Immature natural killer cell (primary cell): ENCODE results near the gene ZIC3. TPM values are rescaled to one million over a fixed set of nuclear protein-coding genes. Genes with fewer than 3 reads are reported as not detected.

Experiments
- DNase-seq, 3 donors: peaks; one replicate each; pipeline ENCODE4 v3.0.0; 2022; ENCODE audit warnings: mixed read lengths in 1 of 3
- H3K27ac Mint-ChIP-seq, 6 donors: one replicate each; pipeline ENCODE4 v1.8.0; 2020; ENCODE audit warnings: mixed read lengths in 6 of 6, mild to moderate bottlenecking in 5 of 6, inconsistent platforms in 4 of 6, moderate library complexity in 3 of 6
- H3K27me3 Mint-ChIP-seq, 3 donors: one replicate each; pipeline ENCODE4 v1.8.0; 2020 to 2021; ENCODE audit warnings: low read depth in 3 of 3, mild to moderate bottlenecking in 3 of 3, mixed read lengths in 3 of 3, moderate library complexity in 3 of 3, inconsistent platforms in 1 of 3
- H3K36me3 Mint-ChIP-seq, 3 donors: one replicate each; pipeline ENCODE4 v1.8.0; 2020; ENCODE audit warnings: mixed read lengths in 3 of 3, inconsistent platforms in 2 of 3, mild to moderate bottlenecking in 2 of 3
- H3K4me1 Mint-ChIP-seq, 2 donors: one replicate each; pipeline ENCODE4 v1.8.0; 2020; ENCODE audit warnings: inconsistent platforms in 2 of 2, mild to moderate bottlenecking in 2 of 2, mixed read lengths in 2 of 2, moderate library complexity in 1 of 2
- H3K4me3 Mint-ChIP-seq, 5 donors: one replicate each; pipeline ENCODE4 v1.8.0; 2020; ENCODE audit warnings: mild to moderate bottlenecking in 5 of 5, mixed read lengths in 5 of 5, inconsistent platforms in 3 of 5, moderate library complexity in 3 of 5
- H3K9me3 Mint-ChIP-seq, 6 donors: one replicate each; pipeline ENCODE4 v1.8.0; 2020; ENCODE audit warnings: mild to moderate bottlenecking in 6 of 6, mixed read lengths in 6 of 6, inconsistent platforms in 4 of 6, moderate library complexity in 3 of 6
- polyA plus RNA-seq, 3 donors: library from polyadenylated mRNA; unstranded; fragments of 300-500 nt; fragmentation: Illumina TruSeq; gene quantifications; one replicate each; pipeline ENCODE4 v1.2.3, GENCODE V29; 2021

Gene ZIC3
- polyA plus RNA-seq, 3 donors from 2014 or later = not detected

DNA sequence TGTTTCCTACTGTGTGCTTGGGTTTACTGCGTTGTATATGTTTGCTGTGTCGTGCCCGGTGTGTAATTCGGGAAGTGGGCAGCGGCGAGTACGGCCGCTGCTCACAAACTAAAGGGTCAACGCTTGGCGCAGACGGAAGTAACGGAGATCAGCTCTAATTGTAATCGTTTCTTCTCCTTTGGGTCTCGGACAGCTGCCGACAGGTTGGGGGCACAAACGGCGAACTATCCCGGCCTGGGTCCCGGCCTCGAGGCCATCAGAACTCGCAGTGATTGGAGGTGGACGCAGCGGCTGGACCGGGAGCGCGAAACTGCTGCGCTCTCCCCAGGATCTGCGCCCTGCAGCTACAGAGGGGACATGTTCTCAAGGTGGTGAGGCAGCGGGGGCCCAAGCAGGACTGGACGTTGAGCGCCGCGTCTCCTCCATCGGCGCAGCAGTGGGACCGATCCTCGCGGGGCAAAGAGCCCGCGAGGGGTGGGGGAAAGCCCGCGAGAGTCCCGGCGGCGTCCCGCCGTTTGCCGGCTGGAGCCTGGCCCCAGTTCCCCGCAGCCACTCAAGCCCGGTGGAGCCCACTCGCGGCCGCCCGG lies 516 bp upstream of the ZIC3 start:
- peaks cover 0 to 13% (median 2%) of the 10 kb centered on the region in 6 donors for H3K9me3 Mint-ChIP-seq
- H3K27me3 Mint-ChIP-seq = peaks cover 11 to 31% (median 18%) of the 10 kb centered on the region in 3 donors
- no peak for DNase-seq
- H3K36me3 Mint-ChIP-seq = peaks cover 0 to 5% (median 0%) of the 10 kb centered on the region in 3 donors
- peaks cover 6 to 12% of the 10 kb centered on the region in 2 donors for H3K4me1 Mint-ChIP-seq
- no peak overlapping the region for H3K27ac Mint-ChIP-seq
- peak overlapping the region; percentile 10 to 81 (median 41) for H3K4me3 Mint-ChIP-seq

DNA sequence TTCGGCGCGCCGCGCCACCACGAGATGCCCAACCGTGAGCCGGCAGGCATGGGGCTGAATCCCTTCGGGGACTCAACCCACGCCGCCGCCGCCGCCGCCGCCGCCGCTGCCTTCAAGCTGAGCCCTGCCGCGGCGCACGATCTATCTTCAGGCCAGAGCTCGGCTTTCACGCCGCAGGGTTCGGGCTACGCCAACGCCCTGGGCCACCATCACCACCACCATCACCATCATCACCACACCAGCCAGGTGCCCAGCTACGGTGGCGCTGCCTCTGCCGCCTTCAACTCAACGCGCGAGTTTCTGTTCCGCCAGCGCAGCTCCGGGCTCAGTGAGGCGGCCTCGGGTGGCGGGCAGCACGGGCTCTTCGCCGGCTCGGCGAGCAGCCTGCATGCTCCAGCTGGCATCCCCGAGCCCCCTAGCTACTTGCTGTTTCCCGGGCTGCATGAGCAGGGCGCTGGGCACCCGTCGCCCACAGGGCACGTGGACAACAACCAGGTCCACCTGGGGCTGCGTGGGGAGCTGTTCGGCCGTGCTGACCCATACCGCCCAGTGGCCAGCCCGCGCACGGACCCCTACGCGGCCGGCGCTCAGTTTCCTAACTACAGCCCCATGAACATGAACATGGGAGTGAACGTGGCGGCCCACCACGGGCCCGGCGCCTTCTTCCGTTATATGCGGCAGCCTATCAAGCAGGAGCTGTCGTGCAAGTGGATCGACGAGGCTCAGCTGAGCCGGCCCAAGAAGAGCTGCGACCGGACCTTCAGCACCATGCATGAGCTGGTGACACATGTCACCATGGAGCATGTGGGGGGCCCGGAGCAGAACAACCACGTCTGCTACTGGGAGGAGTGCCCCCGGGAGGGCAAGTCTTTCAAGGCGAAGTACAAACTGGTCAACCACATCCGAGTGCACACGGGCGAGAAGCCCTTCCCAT lies 1.1 kb downstream of the ZIC3 start:
- peaks cover 11 to 30% (median 20%) of the 10 kb centered on the region in 3 donors for H3K27me3 Mint-ChIP-seq
- no peak for DNase-seq
- no peak overlapping the region for H3K27ac Mint-ChIP-seq
- peaks cover 0 to 13% (median 2%) of the 10 kb centered on the region in 6 donors for H3K9me3 Mint-ChIP-seq
- peaks cover 6 to 12% of the 10 kb centered on the region in 2 donors for H3K4me1 Mint-ChIP-seq
- H3K36me3 Mint-ChIP-seq = peaks cover 0 to 5% (median 0%) of the 10 kb centered on the region in 3 donors
- peak overlapping the region; percentile 8 to 52 (median 33) for H3K4me3 Mint-ChIP-seq

DNA sequence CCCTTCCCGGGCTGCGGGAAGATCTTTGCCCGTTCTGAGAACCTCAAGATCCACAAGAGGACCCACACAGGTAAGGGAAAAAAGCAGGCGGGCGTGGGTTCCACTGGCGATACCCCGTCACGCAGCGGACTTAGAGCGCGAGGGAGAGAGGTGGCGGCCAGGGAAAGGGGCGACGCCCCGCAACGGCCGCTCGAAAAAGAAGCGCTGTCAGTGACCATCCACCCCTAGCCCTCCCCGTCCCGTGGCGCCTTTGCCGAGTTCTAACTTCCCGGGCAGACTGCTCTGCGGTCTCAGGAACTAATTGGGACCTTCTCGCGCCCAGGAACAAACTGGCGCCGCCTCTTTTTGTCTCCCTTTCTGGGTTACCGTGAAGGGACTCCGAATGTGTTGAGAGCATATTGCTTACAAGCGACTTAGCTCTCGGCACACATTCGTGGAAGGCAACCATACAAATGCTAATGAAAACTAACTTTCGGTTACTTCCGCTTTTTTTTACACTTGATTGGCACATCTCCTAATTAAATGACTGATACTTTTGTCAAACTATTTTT lies 1.8 kb downstream of the ZIC3 start:
- Mint-ChIP-seq H3K9me3 (peaks cover 0 to 19% (median 2%) of the 10 kb centered on the region in 6 donors), H3K36me3 (peaks cover 0 to 5% (median 0%) of the 10 kb centered on the region in 3 donors), H3K4me3 (peak overlapping the region; percentile 8 to 59 (median 33)), H3K27ac (no peak overlapping the region), H3K27me3 (peaks cover 11 to 29% (median 21%) of the 10 kb centered on the region in 3 donors), H3K4me1 (peaks cover 6 to 12% of the 10 kb centered on the region in 2 donors)
- DNase-seq = no peak

DNA sequence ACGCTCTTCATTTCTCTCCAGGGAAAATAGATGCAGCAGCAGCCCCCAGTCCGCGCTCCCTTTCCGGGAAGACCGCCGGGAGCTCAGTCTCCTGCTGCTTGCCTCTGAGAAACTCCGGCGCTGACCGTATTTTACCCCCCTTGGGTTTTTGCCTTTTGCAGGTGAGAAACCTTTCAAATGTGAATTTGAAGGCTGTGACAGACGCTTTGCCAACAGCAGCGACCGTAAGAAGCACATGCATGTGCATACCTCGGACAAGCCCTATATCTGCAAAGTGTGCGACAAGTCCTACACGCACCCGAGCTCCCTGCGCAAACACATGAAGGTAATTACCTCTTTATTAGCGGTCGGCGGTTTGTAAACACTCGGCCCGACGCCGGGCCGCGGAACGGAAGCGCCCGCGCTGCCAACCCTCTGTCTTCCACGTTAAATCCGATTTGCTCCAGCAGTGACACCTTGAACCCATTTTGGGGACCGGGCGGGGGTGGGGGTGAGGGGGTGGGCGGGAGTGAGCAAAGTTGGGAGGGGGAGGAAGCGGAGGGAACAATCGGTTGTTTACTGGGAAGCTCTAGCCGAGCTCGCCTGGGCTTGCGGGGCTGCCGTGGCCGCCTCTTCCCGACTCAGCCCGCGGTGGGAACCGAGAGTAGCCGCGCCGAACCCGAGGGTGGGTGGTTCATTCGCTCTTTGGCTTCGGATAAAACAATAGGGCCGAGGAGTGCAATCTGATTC lies 3.0 kb downstream of the ZIC3 start:
- Mint-ChIP-seq H3K4me1 (peaks cover 6 to 12% of the 10 kb centered on the region in 2 donors), H3K27ac (no peak overlapping the region), H3K9me3 (peaks cover 0 to 19% (median 2%) of the 10 kb centered on the region in 6 donors), H3K4me3 (no peak overlapping the region), H3K36me3 (peaks cover 0 to 5% (median 0%) of the 10 kb centered on the region in 3 donors), H3K27me3 (peaks cover 10 to 32% (median 21%) of the 10 kb centered on the region in 3 donors)
- no peak for DNase-seq

DNA sequence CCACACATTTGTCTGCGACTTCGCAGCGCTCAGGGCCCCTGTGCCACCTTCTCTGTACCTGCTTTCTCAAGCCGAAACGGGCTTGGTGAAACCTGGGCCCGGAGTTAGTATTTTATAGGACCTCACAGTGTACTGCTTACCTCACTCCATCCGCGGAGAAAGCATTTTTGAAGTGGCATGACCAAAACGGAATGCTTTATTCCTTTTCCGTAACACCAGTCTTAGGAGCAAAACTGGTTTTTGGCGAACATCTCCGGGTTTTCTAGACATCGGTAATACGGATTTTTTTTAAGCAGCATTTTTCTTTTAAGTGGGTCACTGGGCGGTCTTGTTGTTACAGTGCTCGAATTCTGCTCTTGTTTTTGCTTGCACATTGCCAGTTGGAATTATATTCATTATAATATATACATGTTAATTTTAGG lies 3.6 kb downstream of the ZIC3 start:
- Mint-ChIP-seq H3K36me3 (peaks cover 0 to 5% (median 0%) of the 10 kb centered on the region in 3 donors), H3K4me3 (no peak overlapping the region), H3K4me1 (peaks cover 6 to 12% of the 10 kb centered on the region in 2 donors), H3K27me3 (peaks cover 8 to 32% (median 21%) of the 10 kb centered on the region in 3 donors), H3K9me3 (peaks cover 0 to 19% (median 2%) of the 10 kb centered on the region in 6 donors), H3K27ac (no peak overlapping the region)
- DNase-seq = no peak

DNA sequence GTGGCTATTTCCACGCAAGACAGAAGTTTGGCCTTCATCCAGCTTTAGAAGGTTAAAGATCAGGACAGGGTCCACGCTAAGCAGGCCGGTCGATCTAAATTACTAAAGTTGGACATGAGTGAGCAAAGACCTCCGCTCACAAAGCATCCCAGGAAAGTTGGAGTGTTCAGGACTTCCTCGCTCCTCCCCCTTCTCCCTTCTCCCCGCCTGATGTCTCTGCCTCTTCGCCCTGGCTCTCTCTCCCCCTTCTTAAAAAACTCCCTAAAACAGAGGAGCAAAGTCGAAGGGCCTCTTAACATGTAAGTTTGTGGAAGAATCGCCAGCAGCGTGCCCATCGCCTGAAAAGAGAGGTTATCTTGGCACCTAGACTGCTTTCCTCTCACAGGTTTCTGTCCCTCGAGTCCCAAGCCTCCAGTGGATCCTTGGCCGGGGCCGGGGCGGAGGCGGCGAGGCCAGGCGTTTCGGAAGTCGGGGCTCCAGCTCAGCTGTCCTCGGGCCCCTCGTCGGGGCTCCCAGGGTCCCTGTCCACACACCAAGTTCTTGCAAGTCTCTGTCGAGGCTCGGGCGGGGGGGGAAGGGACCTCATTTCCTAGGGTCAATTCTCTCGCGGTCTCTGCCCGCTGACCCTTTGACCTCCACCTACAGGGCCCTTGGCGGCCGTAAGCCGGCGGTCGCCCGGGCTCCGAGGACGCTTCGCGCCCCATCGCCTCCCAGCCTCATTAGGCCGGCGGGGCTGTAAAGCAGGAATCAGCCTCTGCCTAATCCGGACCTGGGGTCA lies 7.6 kb downstream of the ZIC3 start:
- Mint-ChIP-seq H3K27ac (no peak overlapping the region), H3K27me3 (peaks cover 3 to 46% (median 18%) of the 10 kb centered on the region in 3 donors), H3K36me3 (no peaks in the 10 kb centered on the region), H3K4me1 (peaks cover 0 to 2% of the 10 kb centered on the region in 2 donors), H3K9me3 (peaks cover 0 to 12% (median under 1%) of the 10 kb centered on the region in 6 donors), H3K4me3 (no peak overlapping the region)
- DNase-seq = no peak

DNA sequence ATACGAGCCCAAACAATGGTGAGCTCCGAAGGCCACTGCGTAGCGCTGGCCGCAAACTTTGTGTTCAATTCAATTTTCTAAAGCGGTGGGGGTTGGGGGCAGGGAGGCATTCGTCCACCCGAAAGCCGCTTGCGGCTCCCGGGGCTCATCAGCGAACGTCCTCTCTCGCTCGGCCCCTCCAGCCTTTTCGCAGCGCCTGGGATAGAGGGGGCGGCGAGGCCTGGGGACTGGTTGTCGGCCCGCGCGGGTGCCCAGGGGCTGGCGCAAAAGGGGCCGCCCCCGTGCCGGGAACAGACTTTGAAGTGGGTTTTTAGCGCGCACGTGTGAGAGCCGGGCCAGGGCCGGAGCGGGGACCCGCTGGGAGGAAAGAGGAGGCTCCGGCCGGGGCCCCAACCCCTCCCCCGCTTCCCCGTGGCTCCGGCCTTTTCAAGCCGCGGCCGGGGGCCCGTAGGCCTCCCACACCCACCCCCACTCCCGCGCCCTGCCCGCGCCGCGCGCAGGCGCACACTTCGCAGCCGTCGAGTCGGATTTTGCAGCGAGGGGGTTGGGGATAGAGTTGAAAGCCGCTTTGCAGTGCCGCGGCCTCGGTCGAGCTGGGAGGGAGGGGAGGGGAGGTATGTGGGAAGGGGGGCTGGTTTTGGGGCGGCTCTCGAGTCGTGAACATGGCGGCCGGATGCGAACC lies 8.3 kb downstream of the ZIC3 start:
- H3K4me3 Mint-ChIP-seq = no peak overlapping the region
- H3K9me3 Mint-ChIP-seq = peaks cover 0 to 12% (median 0%) of the 10 kb centered on the region in 6 donors
- H3K36me3 Mint-ChIP-seq = no peaks in the 10 kb centered on the region
- DNase-seq = no peak
- peaks cover 1 to 44% (median 18%) of the 10 kb centered on the region in 3 donors for H3K27me3 Mint-ChIP-seq
- no peak overlapping the region for H3K27ac Mint-ChIP-seq
- H3K4me1 Mint-ChIP-seq = no peaks in the 10 kb centered on the region

DNA sequence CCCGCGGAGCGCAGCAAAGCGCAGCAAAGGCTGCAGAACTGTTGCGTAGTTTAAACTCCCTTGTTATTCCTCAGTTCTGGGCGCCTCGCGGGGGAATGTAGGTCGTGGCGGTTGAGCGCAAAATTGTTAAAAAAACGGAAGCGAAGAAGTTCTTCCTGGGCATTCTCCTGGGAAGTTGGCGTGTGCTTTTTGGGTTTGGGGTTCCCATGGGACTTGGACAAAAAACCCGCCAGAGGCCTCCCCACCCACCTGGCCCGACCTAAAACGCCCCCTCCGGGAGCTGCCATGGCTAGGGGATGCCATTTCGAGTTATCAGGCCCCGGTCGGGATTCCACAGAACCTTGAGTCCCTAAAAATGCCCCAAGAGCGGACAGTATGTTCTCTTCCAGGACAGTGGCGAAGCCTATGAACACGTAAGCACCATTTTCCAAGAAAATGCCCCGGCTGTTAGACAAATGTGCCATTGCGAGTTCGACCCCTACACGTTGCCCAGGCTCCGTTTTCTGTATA lies 8.9 kb downstream of the ZIC3 start:
- Mint-ChIP-seq H3K27ac (no peak overlapping the region), H3K4me1 (no peaks in the 10 kb centered on the region), H3K27me3 (peaks cover 1 to 39% (median 17%) of the 10 kb centered on the region in 3 donors), H3K4me3 (no peak overlapping the region), H3K36me3 (no peaks in the 10 kb centered on the region), H3K9me3 (peaks cover 0 to 9% (median 0%) of the 10 kb centered on the region in 6 donors)
- no peak for DNase-seq

DNA sequence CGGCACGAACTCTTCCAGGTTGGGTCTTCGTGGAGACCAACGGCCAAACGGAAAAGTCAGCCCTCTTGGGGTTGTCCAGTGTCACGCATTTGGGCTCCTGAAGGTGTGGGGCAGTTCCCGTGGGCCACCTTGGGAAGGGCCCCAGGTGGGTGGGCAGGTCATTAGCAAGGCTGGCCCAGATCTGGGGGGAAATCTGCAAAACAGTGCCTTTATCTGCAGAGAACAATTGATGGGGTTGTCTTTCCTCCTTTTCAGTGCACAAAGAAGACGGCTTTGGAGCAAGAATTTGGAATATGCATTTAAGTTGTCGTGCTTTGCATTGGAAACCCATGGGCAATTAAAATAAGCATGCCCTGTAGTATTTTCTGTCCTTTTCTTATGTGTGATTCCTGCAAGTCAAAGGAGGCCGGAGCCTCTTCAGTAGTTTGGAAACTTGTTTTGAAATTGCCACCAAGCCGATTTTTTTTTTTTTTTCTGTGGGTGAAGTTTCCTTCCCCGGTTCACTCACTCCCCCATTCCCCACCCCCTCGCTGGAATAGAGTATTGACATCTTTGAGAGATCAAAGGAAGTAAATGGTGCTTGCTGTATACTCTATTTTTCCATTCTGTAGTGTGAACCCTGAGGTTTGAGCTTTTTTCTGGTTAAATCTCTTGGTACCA lies 9.8 kb downstream of the ZIC3 start:
- DNase-seq = no peak

DNA sequence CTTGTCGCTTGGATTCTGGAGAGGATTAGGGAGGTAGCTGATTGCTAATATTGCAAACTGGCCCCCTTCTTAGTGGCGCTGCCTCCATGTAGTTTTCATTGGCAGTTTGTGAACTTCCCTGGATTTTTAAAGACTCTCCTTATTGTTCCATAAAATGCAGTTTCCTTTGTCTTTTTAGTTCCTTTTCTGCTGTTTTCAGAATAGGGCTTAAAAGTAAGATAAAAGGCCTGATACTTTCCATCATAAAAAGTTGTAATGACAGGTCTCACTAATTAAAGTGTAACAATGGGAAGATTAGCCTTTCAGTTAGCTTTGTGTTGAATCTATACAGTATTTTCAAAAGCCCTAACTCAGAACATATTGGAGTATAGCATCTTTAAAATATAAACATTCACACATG lies 21.2 kb downstream of the ZIC3 start:
- no peaks in the 10 kb centered on the region for H3K9me3 Mint-ChIP-seq
- H3K4me1 Mint-ChIP-seq = no peaks in the 10 kb centered on the region
- H3K36me3 Mint-ChIP-seq = no peaks in the 10 kb centered on the region
- no peak overlapping the region for H3K4me3 Mint-ChIP-seq
- H3K27me3 Mint-ChIP-seq = peaks cover 0 to 12% (median 0%) of the 10 kb centered on the region in 3 donors
- DNase-seq = no peak
- no peak overlapping the region for H3K27ac Mint-ChIP-seq

More for the DNA sequence above, 9.8 kb downstream of the ZIC3 start:
- Mint-ChIP-seq H3K27me3 (peaks cover 1 to 33% (median 11%) of the 10 kb centered on the region in 3 donors), H3K27ac (no peak overlapping the region), H3K4me1 (no peaks in the 10 kb centered on the region), H3K36me3 (no peaks in the 10 kb centered on the region), H3K4me3 (no peak overlapping the region), H3K9me3 (peaks cover 0 to 7% (median 0%) of the 10 kb centered on the region in 6 donors)

DNA sequence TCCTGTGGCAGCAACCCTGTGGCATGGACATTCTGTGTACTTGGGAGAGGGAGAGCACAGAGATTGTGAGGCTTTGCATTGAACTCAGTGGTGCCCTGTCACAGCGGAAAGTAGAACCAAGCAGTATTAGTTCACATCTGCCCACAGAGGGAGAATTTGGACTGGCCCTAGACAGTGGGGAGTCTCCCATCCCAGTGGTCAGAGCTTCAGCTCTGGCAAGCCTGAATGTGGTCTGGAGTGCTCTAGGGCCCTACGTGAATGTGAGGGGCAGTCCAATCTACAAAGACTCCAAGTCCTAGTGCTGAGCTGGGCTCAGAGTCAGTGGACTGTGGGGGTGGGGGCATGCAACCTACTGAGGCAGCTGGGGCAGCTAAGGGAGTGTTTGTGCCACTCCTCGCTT lies 34.8 kb downstream of the ZIC3 start:
- DNase-seq = no peak
- Mint-ChIP-seq H3K27me3 (peaks cover 1 to 7% (median 2%) of the 10 kb centered on the region in 3 donors), H3K4me1 (no peaks in the 10 kb centered on the region), H3K4me3 (no peak overlapping the region), H3K27ac (no peak overlapping the region), H3K9me3 (peaks cover 0 to 2% (median 0%) of the 10 kb centered on the region in 6 donors), H3K36me3 (no peaks in the 10 kb centered on the region)
